DOHH2 (cell line): ENCODE measurements around the gene HLA-C.

ENCODE experiments used
- H3F3A ChIP-seq: fragments of 200-600 bp; sonication (generic), shearing (Covaris generic); 2 replicates; pipeline ENCODE4 v1.6.0; 2016; ENCODE audit warnings: antibody characterized with exemption, mild to moderate bottlenecking; ENCODE audit not compliant: control insufficient read depth, insufficient read depth
- H3K27ac ChIP-seq: fragments of 200-600 bp; sonication (generic); 2 replicates; pipeline ENCODE4 v1.5.1; 2014; ENCODE audit warnings: low read depth, mild to moderate bottlenecking, low read length, moderate library complexity
- H3K27me3 ChIP-seq: fragments of 200-600 bp; sonication (generic); 2 replicates; pipeline ENCODE4 v1.6.1; 2014; ENCODE audit warnings: mild to moderate bottlenecking, low read length, mixed read lengths; ENCODE audit not compliant: control insufficient read depth
- H3K36me3 ChIP-seq: fragments of 200-600 bp; sonication (generic); 2 replicates; pipeline ENCODE4 v1.6.1; 2014; ENCODE audit warnings: mild to moderate bottlenecking, low read length, moderate library complexity, mixed read lengths; ENCODE audit not compliant: control insufficient read depth
- H3K4me1 ChIP-seq: fragments of 200-600 bp; sonication (generic); 2 replicates; pipeline ENCODE4 v1.6.1; 2014; ENCODE audit warnings: mild to moderate bottlenecking, low read length, mixed read lengths; ENCODE audit not compliant: control insufficient read depth
- H3K4me2 ChIP-seq: fragments of 200-600 bp; sonication (generic); 2 replicates; pipeline ENCODE4 v1.6.0; 2014; ENCODE audit warnings: mild to moderate bottlenecking, low read length, moderate library complexity
- H3K4me3 ChIP-seq: fragments of 200-600 bp; sonication (generic); 2 replicates; pipeline ENCODE4 v1.5.1; 2014; ENCODE audit warnings: mild to moderate bottlenecking, low read length, mixed read lengths
- H3K79me2 ChIP-seq: fragments of 200-600 bp; sonication (generic); 2 replicates; pipeline ENCODE4 v1.6.1; 2014; ENCODE audit warnings: mild to moderate bottlenecking, low read length, mixed read lengths; ENCODE audit not compliant: control insufficient read depth
- H3K9me2 ChIP-seq: fragments of 200-600 bp; sonication (generic); replicated peaks from 2 replicates; pipeline ENCODE4 v1.6.1; 2014; ENCODE audit warnings: mild to moderate bottlenecking, low read length, mixed read lengths; ENCODE audit not compliant: control insufficient read depth
- H3K9me3 ChIP-seq: fragments of 200-600 bp; sonication (generic); 2 replicates; pipeline ENCODE4 v1.6.1; 2014; ENCODE audit warnings: antibody characterized with exemption, low read length, mixed read lengths; ENCODE audit not compliant: control insufficient read depth, insufficient read depth
- H4K20me1 ChIP-seq: fragments of 200-600 bp; sonication (generic); 2 replicates; pipeline ENCODE4 v1.6.0; 2014; ENCODE audit warnings: low read depth, mild to moderate bottlenecking, antibody characterized with exemption, low read length, moderate library complexity; ENCODE audit not compliant: control insufficient read depth, insufficient read depth
- EZH2phosphoT487 ChIP-seq: fragments of 200-600 bp; sonication (generic); IDR thresholded peaks from 2 replicates; pipeline ENCODE4 v1.6.1; 2017; ENCODE audit warnings: borderline replicate concordance, mild to moderate bottlenecking, antibody characterized with exemption, low read length, moderate library complexity, mixed read lengths
- TF ChIP-seq, protein P1 (sequence below): fragments of 200-600 bp; sonication (generic); IDR thresholded peaks from one replicate; pipeline ENCODE4 v1.5.1; 2014; ENCODE audit warnings: antibody characterized with exemption, mild to moderate bottlenecking, low read depth, low read length; ENCODE audit not compliant: poor library complexity, severe bottlenecking

HLA-C gene

DNA sequence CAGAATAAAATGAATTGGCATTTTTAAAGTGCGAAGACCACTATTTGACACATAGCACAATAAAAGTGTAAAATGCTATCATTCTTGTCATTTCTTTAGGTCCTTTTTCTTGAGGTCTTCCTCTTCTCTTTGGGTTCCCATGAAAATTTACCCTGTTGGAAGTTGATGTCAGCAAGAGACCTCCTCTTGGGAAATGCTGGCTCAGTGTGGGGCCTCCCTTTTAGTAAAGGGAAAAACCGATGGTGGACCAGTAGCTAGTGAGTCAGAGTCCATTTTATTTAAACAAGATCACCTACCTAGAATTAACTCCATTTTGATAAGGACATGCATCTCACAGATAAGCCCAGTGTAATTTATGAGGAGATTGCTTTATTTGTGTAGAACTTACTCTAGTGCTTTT, 37.7 kb upstream of the HLA-C start:
- Histone ChIP-seq H4K20me1 (no peaks in the 10 kb centered on the region), H3K79me2 (no peaks in the 10 kb centered on the region), H3K27me3 (peaks cover 2% of the 10 kb centered on the region; the same call in 1 of the 2 replicates), H3K36me3 (no peaks in the 10 kb centered on the region), H3K9me2 (no peaks in the 10 kb centered on the region), H3K4me2 (no peak overlapping the region), H3K9me3 (no peaks in the 10 kb centered on the region), H3F3A (no peaks in the 10 kb centered on the region), H3K4me3 (no peak overlapping the region), H3K4me1 (no peaks in the 10 kb centered on the region), H3K27ac (no peak overlapping the region)
- TF ChIP-seq, protein P1, sequence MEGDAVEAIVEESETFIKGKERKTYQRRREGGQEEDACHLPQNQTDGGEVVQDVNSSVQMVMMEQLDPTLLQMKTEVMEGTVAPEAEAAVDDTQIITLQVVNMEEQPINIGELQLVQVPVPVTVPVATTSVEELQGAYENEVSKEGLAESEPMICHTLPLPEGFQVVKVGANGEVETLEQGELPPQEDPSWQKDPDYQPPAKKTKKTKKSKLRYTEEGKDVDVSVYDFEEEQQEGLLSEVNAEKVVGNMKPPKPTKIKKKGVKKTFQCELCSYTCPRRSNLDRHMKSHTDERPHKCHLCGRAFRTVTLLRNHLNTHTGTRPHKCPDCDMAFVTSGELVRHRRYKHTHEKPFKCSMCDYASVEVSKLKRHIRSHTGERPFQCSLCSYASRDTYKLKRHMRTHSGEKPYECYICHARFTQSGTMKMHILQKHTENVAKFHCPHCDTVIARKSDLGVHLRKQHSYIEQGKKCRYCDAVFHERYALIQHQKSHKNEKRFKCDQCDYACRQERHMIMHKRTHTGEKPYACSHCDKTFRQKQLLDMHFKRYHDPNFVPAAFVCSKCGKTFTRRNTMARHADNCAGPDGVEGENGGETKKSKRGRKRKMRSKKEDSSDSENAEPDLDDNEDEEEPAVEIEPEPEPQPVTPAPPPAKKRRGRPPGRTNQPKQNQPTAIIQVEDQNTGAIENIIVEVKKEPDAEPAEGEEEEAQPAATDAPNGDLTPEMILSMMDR, result no peak
- no peak for TF ChIP-seq EZH2phosphoT487

DNA sequence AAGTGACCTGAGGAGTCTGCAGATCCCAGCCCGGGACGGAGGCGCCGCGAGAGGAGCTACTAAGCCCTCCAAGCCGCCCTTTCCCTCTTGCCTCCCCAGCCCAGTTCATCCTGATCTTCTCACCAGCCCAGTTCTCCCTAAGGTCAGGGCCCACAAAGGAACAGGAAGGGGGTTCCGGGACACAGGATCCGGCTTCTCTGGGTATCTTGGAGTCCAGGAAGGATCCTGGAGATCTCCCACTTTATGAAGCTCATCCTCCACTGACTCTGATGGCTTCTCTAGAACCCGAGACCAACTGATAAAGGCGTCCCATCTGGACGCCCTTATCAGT, 36.9 kb upstream of the HLA-C start:
- no peaks in the 10 kb centered on the region for H3K9me2 ChIP-seq
- no peaks in the 10 kb centered on the region for H3K36me3 ChIP-seq
- H3F3A ChIP-seq, result no peaks in the 10 kb centered on the region
- H3K4me3 ChIP-seq, result no peak overlapping the region
- H3K27me3 ChIP-seq, result peaks cover 4% of the 10 kb centered on the region; the same call in 1 of the 2 replicates
- no peaks in the 10 kb centered on the region for H3K9me3 ChIP-seq
- no peak overlapping the region for H3K27ac ChIP-seq
- no peaks in the 10 kb centered on the region for H3K4me1 ChIP-seq
- TF ChIP-seq, protein P1, result no peak
- TF ChIP-seq EZH2phosphoT487, result no peak
- no peak overlapping the region for H3K4me2 ChIP-seq
- H4K20me1 ChIP-seq, result no peaks in the 10 kb centered on the region
- no peaks in the 10 kb centered on the region for H3K79me2 ChIP-seq

DNA sequence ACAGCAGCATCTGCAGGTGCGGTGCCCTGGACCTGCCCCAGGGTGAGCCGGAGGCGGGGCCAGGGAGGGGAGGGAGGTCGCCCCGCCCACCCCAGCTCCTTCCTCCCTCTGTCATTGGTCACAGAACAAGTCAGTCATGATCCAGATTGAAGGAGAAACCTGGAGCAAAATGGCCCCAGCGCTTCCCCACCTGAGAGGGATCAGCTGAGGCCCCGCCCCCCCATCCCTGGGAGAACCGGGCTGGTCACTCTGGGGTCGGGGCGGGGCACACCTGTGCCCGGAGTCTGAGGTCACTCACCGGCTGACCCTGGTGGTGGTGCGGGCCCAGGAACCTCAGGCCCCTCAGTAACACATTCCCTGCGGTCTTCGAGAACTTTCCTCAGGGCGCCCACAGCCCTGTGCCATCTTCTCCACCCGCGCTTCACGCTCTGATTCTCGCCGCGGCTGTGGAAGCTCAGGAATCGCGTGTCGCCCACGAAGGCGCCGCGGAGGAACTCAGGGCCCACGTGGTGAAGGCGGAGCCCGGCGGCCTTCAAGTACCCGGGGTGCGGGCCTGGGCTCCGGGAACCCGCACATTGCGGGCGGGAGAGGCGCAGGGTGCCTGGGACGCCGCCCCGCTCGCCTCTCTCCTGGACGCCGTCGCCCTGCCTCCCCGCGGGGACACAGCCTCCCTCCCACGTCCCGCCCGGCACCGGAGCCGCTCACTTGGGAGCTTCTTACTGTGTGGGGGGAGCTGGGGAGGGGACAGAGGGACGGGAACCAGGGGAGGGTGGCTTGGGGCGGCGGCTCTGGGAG, 36.4 kb upstream of the HLA-C start:
- no peaks in the 10 kb centered on the region for H3K9me2 ChIP-seq
- no peaks in the 10 kb centered on the region for H3F3A ChIP-seq
- no peak for TF ChIP-seq EZH2phosphoT487
- TF ChIP-seq, protein P1, result no peak
- no peaks in the 10 kb centered on the region for H3K36me3 ChIP-seq
- H3K27ac ChIP-seq, result no peak overlapping the region
- no peak overlapping the region for H3K4me3 ChIP-seq
- peaks cover 9% of the 10 kb centered on the region; the same call in 1 of the 2 replicates for H3K27me3 ChIP-seq
- no peak overlapping the region for H3K4me2 ChIP-seq
- H3K79me2 ChIP-seq, result no peaks in the 10 kb centered on the region
- H4K20me1 ChIP-seq, result no peaks in the 10 kb centered on the region
- no peaks in the 10 kb centered on the region for H3K4me1 ChIP-seq
- no peaks in the 10 kb centered on the region for H3K9me3 ChIP-seq
